Stimulated activated CD8-positive, alpha-beta memory T cell treated with anti-CD3 and anti-CD28 coated beads, Interleukin-12 subunit alpha, Interleukin-12 subunit beta, amount 100 ng/mL, for 24 hours (primary cell): ENCODE measurements around the gene INTS3.

ENCODE experiments used
- DNase-seq: peaks from one replicate; pipeline ENCODE4 v3.0.0-alpha.2; 2020; ENCODE audit errors: extremely low read depth

The INTS3 gene

GRCh38 chr1:153727463-153728304 is at the start of gene INTS3:
Gene INTS3 (plus strand): TSS chr1:153728050. CDS start chr1:153728635, 585 bp downstream.
- DNase-seq: peak; percentile 95

DNA sequence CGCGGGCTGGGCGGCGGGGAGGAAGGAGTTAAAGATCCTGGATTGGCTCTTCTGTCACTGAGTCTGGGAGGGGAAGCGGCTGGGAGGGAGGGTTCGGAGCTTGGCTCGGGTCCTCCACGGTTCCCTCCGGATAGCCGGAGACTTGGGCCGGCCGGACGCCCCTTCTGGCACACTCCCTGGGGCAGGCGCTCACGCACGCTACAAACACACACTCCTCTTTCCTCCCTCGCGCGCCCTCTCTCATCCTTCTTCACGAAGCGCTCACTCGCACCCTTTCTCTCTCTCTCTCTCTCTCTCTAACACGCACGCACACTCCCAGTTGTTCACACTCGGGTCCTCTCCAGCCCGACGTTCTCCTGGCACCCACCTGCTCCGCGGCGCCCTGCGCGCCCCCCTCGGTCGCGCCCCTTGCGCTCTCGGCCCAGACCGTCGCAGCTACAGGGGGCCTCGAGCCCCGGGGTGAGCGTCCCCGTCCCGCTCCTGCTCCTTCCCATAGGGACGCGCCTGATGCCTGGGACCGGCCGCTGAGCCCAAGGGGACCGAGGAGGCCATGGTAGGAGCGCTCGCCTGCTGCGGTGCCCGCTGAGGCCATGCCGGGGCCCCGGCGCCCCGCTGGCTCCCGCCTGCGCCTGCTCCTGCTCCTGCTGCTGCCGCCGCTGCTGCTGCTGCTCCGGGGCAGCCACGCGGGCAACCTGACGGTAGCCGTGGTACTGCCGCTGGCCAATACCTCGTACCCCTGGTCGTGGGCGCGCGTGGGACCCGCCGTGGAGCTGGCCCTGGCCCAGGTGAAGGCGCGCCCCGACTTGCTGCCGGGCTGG is 49.1 kb upstream of the INTS3 start, which contains the start of gene NPR1:
Gene NPR1 (plus strand): TSS at position 170 of the 818 bp plus-strand sequence. CDS start 421 bp downstream, at position 591.
- DNase-seq: no peak

GRCh38 chr1:153679337-153680119 is 48.3 kb upstream of the INTS3 start:
- DNase-seq: no peak

- DNase-seq: no peak
Observed at GRCh38 chr1:153680120-153680403, 47.8 kb upstream of the INTS3 start.

DNA sequence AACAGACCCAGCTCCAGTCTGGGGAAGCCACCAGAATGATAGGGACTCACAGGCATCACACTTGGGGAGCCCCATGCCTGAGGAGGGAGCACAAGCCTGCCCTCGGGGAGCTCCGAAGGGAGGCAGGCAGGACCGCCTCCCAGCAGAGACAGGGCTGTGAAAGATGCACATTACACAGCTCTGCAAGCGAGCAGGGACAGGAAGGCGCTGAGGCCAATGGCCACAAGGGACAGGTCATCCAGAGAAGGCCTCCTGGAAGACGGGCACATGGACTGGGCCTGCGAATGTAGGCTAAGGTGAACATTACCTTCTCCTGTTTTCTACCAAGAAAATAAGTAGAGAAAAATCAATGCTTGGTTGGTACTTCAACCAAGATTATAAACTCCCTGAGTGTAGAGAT is 45.1 kb upstream of the INTS3 start:
- DNase-seq: no peak

DNA sequence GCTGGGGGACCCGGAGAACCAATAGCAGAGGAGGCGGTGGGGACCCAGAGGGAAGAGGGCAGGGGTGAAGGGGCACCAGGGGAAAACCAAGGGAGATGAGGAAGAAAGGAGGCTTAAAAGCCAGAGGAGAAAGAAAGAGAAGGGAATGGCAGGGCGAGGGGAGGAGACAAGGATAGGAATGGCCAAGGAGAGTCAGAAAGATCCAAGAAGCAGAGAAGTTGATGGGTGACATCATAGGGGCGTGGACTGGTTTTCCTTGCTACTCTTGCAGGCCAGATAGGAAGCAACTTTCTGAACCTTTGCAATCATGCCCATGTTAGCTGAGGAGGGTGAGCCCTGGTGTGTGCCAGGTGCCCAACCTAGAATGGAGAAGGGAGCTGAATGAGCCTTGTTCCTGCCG is 44.0 kb upstream of the INTS3 start:
- no peak for DNase-seq

GRCh38 chr1:153684892-153685291 is 43.0 kb upstream of the INTS3 start:
- no peak for DNase-seq

DNA sequence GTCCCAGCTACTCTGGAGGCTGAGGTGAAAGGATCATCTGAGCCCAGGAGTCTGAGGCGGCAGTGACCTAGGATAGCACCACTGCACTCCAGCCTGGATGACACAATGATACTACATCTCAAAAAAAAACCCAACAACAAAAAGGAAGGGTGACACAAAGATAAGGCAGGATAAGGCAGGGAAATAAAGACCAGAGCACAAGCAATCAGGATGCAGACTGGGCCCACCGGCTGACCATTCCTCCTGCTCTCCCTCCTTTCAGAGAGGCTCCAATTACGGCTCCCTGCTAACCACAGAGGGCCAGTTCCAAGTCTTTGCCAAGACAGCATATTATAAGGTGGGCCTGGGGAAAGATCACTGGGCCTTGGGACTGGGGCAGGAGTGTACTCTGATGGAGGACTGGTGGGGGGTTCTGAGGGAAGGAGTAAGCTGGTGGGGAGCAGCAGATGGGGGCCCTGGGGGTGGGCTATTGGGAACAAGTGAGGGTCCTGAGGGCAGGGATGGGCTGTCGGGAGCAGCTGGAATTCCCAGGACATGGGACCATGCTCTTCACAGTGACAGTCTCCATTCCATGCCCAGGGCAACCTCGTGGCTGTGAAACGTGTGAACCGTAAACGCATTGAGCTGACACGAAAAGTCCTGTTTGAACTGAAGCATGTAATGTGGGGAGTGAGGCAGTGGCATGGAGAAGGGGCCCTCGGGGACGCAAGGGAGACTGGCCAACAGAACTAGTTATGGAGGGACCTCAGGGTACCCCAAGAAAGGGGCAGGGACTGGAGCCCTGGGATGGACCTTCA is 42.1 kb upstream of the INTS3 start:
- no peak for DNase-seq

GRCh38 chr1:153687346-153688125 is 40.3 kb upstream of the INTS3 start:
- DNase-seq: no peak

GRCh38 chr1:153688276-153688675 is 39.6 kb upstream of the INTS3 start:
- no peak for DNase-seq

GRCh38 chr1:153688736-153689328 is 39.0 kb upstream of the INTS3 start:
- DNase-seq: no peak

GRCh38 chr1:153693466-153693865 is 34.4 kb upstream of the INTS3 start:
- no peak for DNase-seq

DNA sequence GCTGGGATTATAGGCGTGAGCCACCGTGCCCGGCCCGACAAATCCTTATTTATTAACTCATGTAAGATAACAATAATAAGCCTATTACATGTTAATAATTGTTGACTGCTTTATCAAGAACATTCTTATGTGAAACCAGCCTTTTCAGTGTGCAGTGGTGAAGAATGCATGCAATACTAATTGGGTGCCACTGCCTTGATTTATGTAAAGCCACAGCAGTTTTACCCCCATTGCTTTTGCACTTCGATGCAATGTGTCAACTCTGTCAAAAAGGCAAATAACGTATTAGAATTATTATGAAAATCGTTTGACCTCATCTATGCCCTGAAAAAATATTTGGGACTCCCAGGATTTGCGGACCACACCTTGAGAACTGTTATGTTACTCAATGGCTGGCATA is 31.1 kb upstream of the INTS3 start:
- no peak for DNase-seq

GRCh38 chr1:153697191-153698019 is 30.4 kb upstream of the INTS3 start:
- DNase-seq: no peak

DNA sequence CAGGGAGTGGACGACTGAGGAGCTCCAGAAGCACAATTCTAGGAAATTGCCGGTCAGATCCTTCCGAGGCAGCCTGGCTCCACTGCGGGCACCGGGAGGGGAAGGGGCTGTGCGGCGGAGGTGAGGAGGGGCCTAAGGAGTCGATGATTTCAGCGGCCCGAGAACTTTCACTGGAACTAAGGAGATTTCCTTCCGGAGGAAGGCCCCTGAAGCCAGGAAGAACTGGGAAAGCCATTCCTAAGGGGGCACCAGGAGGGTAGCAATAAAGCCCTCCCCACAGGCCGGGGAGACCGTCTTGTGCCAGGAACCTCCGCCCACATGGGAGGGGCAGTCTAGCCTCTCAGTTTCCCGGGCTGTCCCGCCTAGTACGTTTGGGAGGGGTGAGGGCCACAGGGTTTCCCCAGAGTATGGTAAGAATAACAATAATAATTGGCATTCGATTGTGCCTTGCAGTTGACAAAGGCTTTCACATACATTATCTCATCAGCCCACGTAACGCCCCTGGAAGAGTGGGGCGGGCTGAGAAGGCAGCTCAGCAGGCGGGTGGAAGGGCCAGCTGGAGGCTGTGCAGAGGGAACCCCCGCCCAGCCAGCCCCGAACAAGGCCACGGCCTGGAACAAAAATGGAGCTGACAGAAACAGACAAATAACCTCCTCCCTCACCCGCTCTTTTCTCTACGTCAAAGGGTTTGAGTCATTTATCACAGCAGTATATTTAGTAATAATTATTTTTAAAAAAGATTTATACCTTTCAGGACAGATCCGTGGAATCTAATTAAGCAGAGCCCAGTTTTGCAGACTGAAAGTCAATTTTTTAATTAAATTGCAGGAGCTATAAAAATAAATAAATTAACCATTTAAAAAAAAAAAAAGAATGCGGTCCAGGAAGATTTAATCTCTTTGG is 29.6 kb upstream of the INTS3 start:
- DNase-seq: no peak

GRCh38 chr1:153698923-153699714 is 28.7 kb upstream of the INTS3 start:
- DNase-seq: no peak

DNA sequence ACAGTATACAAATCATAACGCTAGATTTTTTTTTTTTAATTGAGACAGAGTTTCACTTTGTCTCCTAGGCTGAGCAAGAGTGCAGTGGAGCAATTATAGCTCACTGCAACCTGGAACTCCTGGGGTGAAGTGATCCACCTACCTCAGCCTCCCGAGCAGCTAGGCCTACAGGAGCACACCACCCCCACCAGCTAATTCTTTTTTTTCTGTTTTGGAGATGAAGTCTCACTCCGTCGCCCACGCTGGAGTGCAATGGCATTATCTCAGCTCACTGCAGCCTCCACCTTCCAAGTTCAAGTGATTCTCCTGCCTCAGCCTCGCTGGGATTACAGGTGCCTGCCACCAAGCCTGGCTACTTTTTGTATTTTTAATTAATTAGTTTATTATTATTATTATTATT is 28.1 kb upstream of the INTS3 start:
- DNase-seq: no peak
